GM12878 (cell line): ENCODE results near the gene HACD3. TPM values are rescaled to one million over a fixed set of nuclear protein-coding genes. Genes with fewer than 3 reads are reported as not detected.

ENCODE experiments used
- ATAC-seq: fragments of 200-7000 bp; cut with Tn5 transposase; 3 replicates; pipeline ENCODE4 v1.9.1; 2020; ENCODE audit warnings: mild to moderate bottlenecking, moderate library complexity
- BruUV-seq: library from RNA; stranded (reverse); fragments of 400-500 nt; replicated peaks from 2 replicates; lab custom pipeline; 2021; lab: Mats Ljungman, UMichigan
- CTCF ChIA-PET: fragments of 300-600 bp; sonication (Branson Sonifier 250); formaldehyde crosslinking; extraction: SDS; loops from one replicate; lab custom pipeline; 2021; ENCODE audit warnings: inconsistent platforms; lab: Yijun Ruan, JAX
- POLR2A ChIA-PET: fragments of 350-600 bp; formaldehyde crosslinking; extraction: SDS; loops from one replicate; lab custom pipeline; 2021; ENCODE audit warnings: inconsistent platforms; lab: Charles Lee
- RAD21 ChIA-PET: fragments of 300-600 bp; sonication (Branson Sonifier 250); formaldehyde crosslinking; loops from one replicate; lab custom pipeline; 2023; ENCODE audit warnings: antibody characterized with exemption; ENCODE audit not compliant: unreplicated experiment; lab: Charles Lee
- SMC1A ChIA-PET: fragments of 300-600 bp; sonication (Branson Sonifier 250); formaldehyde crosslinking; loops from one replicate; lab custom pipeline; 2023; ENCODE audit not compliant: unreplicated experiment, uncharacterized antibody; lab: Charles Lee
- DNase-seq: peaks from one replicate; pipeline ENCODE4 v3.0.0-alpha.2; 2011; ENCODE audit warnings: low read depth, low spot score
- FAIRE-seq: peaks from 3 replicates; lab custom pipeline; 2011; peaks lifted over from hg19 to GRCh38; lab: Jason Lieb, UNC
- H2AFZ ChIP-seq: 2 replicates; pipeline ENCODE4 v1.6.0; 2011; ENCODE audit warnings: low read depth, low read length, control low read depth; ENCODE audit not compliant: control insufficient read depth
- H3K27ac ChIP-seq: 2 replicates; pipeline ENCODE4 v1.5.1; 2011; ENCODE audit warnings: control low read depth; ENCODE audit not compliant: control insufficient read depth, insufficient read depth
- H3K27me3 ChIP-seq, 2 experiments: replicated peaks in 1 of 2; 2 replicates each; pipeline versions ENCODE4 v1.6.0 to v1.6.1; 2011; ENCODE audit warnings: low read length in 1 of 2; ENCODE audit not compliant: control insufficient read depth in 2 of 2, insufficient read depth in 2 of 2
- H3K36me3 ChIP-seq, 2 experiments: 2 replicates each; pipeline ENCODE4 v1.5.1; 2011; ENCODE audit warnings: low read length in 1 of 2; ENCODE audit not compliant: control insufficient read depth in 2 of 2, insufficient read depth in 2 of 2
- H3K4me1 ChIP-seq: 2 replicates; pipeline ENCODE4 v1.6.1; 2011; ENCODE audit warnings: mild to moderate bottlenecking, low read length, moderate library complexity, mixed read lengths; ENCODE audit not compliant: control insufficient read depth, insufficient read depth
- H3K4me2 ChIP-seq: 2 replicates; pipeline ENCODE4 v1.6.0; 2011; ENCODE audit warnings: control low read depth; ENCODE audit not compliant: control insufficient read depth, insufficient read depth
- H3K4me3 ChIP-seq: fragments of 200-600 bp; sonication (generic); 2 replicates; pipeline ENCODE4 v1.5.1; 2016
- H3K79me2 ChIP-seq: 2 replicates; pipeline ENCODE4 v1.6.0; 2011; ENCODE audit warnings: low read length; ENCODE audit not compliant: control insufficient read depth, insufficient read depth
- H3K9ac ChIP-seq: 2 replicates; pipeline ENCODE4 v1.8.0; 2011; ENCODE audit warnings: low read length, control low read depth, mixed read lengths; ENCODE audit not compliant: control insufficient read depth, insufficient read depth
- H3K9me3 ChIP-seq: replicated peaks from 3 replicates; pipeline ENCODE4 v1.5.1; 2011; ENCODE audit warnings: mild to moderate bottlenecking, low read length; ENCODE audit not compliant: control insufficient read depth, insufficient read depth
- H4K20me1 ChIP-seq: 2 replicates; pipeline ENCODE4 v1.6.0; 2011; ENCODE audit not compliant: control insufficient read depth, insufficient read depth
- ATF7 ChIP-seq: fragments of 450-650 bp; IDR thresholded peaks from 2 replicates; pipeline ENCODE4 v1.6.1; 2016; ENCODE audit warnings: low read depth, mild to moderate bottlenecking
- BCL11A ChIP-seq: IDR thresholded peaks from 2 replicates; pipeline ENCODE4 v1.6.1; 2011; ENCODE audit warnings: low read depth, low read length
- BRCA1 ChIP-seq: IDR thresholded peaks from 2 replicates; pipeline ENCODE4 v1.6.1; 2011; ENCODE audit warnings: low read depth, low read length, improper control_type of control experiment
- CUX1 ChIP-seq: IDR thresholded peaks from 2 replicates; pipeline ENCODE4 v1.6.1; 2012; ENCODE audit warnings: improper control_type of control experiment, low read depth, low read length; ENCODE audit not compliant: insufficient replicate concordance
- EED ChIP-seq: sonication (generic); IDR thresholded peaks from 2 replicates; pipeline ENCODE4 v1.6.1; 2016; ENCODE audit warnings: antibody characterized with exemption, low read depth
- ELK1 ChIP-seq: IDR thresholded peaks from 2 replicates; pipeline ENCODE4 v1.6.1; 2012; ENCODE audit warnings: low read depth, low read length, improper control_type of control experiment
- GABPA ChIP-seq: IDR thresholded peaks from 2 replicates; pipeline ENCODE4 v1.6.1; 2014; ENCODE audit warnings: antibody characterized with exemption, low read depth, mild to moderate bottlenecking, inconsistent platforms
- HDAC2 ChIP-seq: fragments of 200-600 bp; sonication (generic); IDR thresholded peaks from 2 replicates; pipeline ENCODE4 v1.6.1; 2017
- JUNB ChIP-seq: IDR thresholded peaks from 2 replicates; pipeline ENCODE4 v1.6.1; 2016; ENCODE audit warnings: antibody characterized with exemption, mild to moderate bottlenecking
- KAT2A ChIP-seq: conservative IDR thresholded peaks from 2 replicates; pipeline ENCODE4 v1.6.1; 2011; ENCODE audit warnings: low read depth, low read length; ENCODE audit not compliant: control insufficient read depth
- NFXL1 ChIP-seq: fragments of 450-650 bp; IDR thresholded peaks from 2 replicates; pipeline ENCODE4 v1.6.1; 2017; ENCODE audit warnings: antibody characterized with exemption, mild to moderate bottlenecking, borderline replicate concordance
- PRDM15 ChIP-seq: fragments of 450-650 bp; formaldehyde crosslinking; IDR thresholded peaks from 2 replicates; pipeline ENCODE4 v1.4.0; 2020; ENCODE audit warnings: mild to moderate bottlenecking, moderate library complexity
- RAD51 ChIP-seq: fragments of 450-650 bp; IDR thresholded peaks from 2 replicates; pipeline ENCODE4 v1.6.1; 2016; ENCODE audit warnings: moderate library complexity, mild to moderate bottlenecking, inconsistent platforms
- RB1 ChIP-seq: fragments of 450-650 bp; formaldehyde crosslinking; IDR thresholded peaks from 2 replicates; pipeline ENCODE4 v1.6.1; 2017; ENCODE audit warnings: mild to moderate bottlenecking, borderline replicate concordance
- ZBED1 ChIP-seq: IDR thresholded peaks from 2 replicates; pipeline ENCODE4 v1.6.1; 2016; ENCODE audit warnings: borderline replicate concordance
- ZNF217 ChIP-seq: fragments of 450-650 bp; IDR thresholded peaks from 2 replicates; pipeline ENCODE4 v1.6.1; 2017; ENCODE audit warnings: antibody characterized with exemption, mild to moderate bottlenecking
- ZNF24 ChIP-seq: fragments of 450-650 bp; IDR thresholded peaks from 2 replicates; pipeline ENCODE4 v1.6.1; 2017; ENCODE audit warnings: antibody characterized with exemption, mild to moderate bottlenecking
- WGBS: methylation state at CpG from one replicate; pipeline ENCODE4 v1.1.6; 2016; ENCODE audit warnings: low lambda C conversion rate; ENCODE audit not compliant: insufficient replicate concordance, insufficient coverage; ENCODE audit errors: missing lambda C conversion rate; 5-methylcytosine and 5-hydroxymethylcytosine counted together
- in situ Hi-C: fragments of 300-500 bp; cut with MboI; formaldehyde crosslinking; loops from 9 replicates; pipeline ENCODE4 v1.14.3; 2018; ENCODE audit warnings: mixed read lengths
- intact Hi-C: fragments of 100-400 bp; cut with micrococcal nuclease; formaldehyde crosslinking; loops from one replicate; pipeline ENCODE4 v1.14.2; 2022; ENCODE audit not compliant: unreplicated experiment
- polyA plus RNA-seq, 11 experiments: library from polyadenylated mRNA; depleted of rRNA in 4 of 11; unstranded in 6 of 11; stranded (reverse) in 5 of 11; fragments of >200 nt; fragmentation: Nextera tagmentation in 4 of 11; fragmentation: Illumina TruSeq in 1 of 11; extraction: Ambion mirVana in 4 of 11; extraction: Trizol in 1 of 11; gene quantifications; 1 replicate in 1 of 11; 2 replicates in 10 of 11; pipeline versions ENCODE4 v1.2.1 to v1.2.3, GENCODE V29; 2011 to 2016; ENCODE audit warnings: inconsistent platforms in 2 of 11, missing spikeins in 2 of 11, low read depth in 1 of 11
- total RNA-seq, 4 experiments: library from RNA; depleted of rRNA in 3 of 4; stranded (reverse); fragments of >200 nt in 3 of 4; fragmentation: Illumina TruSeq in 1 of 4; extraction: Trizol in 1 of 4; gene quantifications; 2 replicates each; pipeline versions ENCODE4 v1.2.1 to v1.2.3, GENCODE V29; 2013 to 2021

The HACD3 gene
- total and polyA plus RNA-seq, 10 of the 15 experiments (the other 5 are each of a cell fraction or from before 2014, with no cell fraction given), result 25.9 to 75.8 (median 48.3) TPM

DNA sequence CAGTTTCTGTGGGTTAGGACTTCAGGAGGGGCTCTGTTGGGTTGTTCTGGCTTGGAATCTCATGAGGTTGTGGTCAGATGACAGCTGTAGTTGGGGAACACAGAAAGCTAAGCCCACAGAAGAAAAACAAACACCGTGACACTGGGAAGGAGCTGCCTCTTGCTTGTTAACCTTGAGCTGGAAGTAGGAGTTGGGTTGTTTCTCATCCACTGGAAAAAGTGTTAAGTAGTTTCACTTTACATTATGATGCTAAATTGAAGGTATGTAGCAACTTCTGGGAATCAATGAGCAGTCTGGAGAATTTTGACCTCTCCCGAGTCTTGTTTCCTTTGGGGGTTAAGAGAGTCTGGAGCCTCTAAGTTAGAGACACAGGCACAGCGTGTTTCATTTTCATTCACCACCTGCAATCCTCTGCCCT is 20.4 kb downstream of the HACD3 start:
- ATAC-seq (no peak), DNase-seq (no peak), FAIRE-seq (no peak)
- CTCF ChIA-PET, result no interaction called here
- RAD21 ChIA-PET, result no interaction called here
- H3K4me1 ChIP-seq, result no peaks in the 10 kb centered on the region; the same call in 1 of the 2 replicates
- intact Hi-C loops (no loop called here), in situ Hi-C loops (no loop called here)
- no peak overlapping the region for H3K4me3 ChIP-seq
- H3K9me3 ChIP-seq, result no peaks in the 10 kb centered on the region
- H4K20me1 ChIP-seq, result no peaks in the 10 kb centered on the region
- H3K36me3 ChIP-seq, result peaks cover 0 to 3% of the 10 kb centered on the region in 2 experiments; a peak in 3 of 4 replicates
- no peak overlapping the region for H3K9ac ChIP-seq
- no TSS peak for BruUV-seq
- SMC1A ChIA-PET, result interaction anchor here (0.7 to 1.2 kb wide), 2 partner anchors 46 to 87 kb away, joined by 3 read pairs; no protein-coding TSS in a partner anchor
- no peak overlapping the region for H2AFZ ChIP-seq
- no peaks in the 10 kb centered on the region; the same call in 1 of the 2 replicates for H3K79me2 ChIP-seq
- WGBS, result 100% methylated on average over 3 of the region's 3 CpGs
- POLR2A ChIA-PET, result interaction anchor here (0.6 kb wide), 1 partner anchor 756 kb away, joined by 3 read pairs; no protein-coding TSS in a partner anchor
- no peak overlapping the region for H3K27ac ChIP-seq
- H3K4me2 ChIP-seq, result no peak overlapping the region
- H3K27me3 ChIP-seq, result no peaks in the 10 kb centered on the region
- TF ChIP-seq ZNF24 (no peak), PRDM15 (CRISPR knock-in tag) (no peak), ATF7 (no peak), BCL11A (no peak), BRCA1 (no peak), NFXL1 (no peak), CUX1 (no peak), ZNF217 (no peak), ELK1 (no peak), GABPA (no peak), KAT2A (no peak), HDAC2 (no peak), EED (no peak), RAD51 (no peak), ZBED1 (no peak), JUNB (no peak), RB1 (no peak)
